Inflammatory macrophage treated with lipopolysaccharide for 1 hour (primary cell): ENCODE measurements around the gene SIRT7.
A peak's percentile ranks its signal among the peaks of the same experiment; 100 is the strongest.

Experiments used
- DNase-seq, 2 donors: peaks; one replicate each; pipeline ENCODE4 v3.0.0-alpha.2; 2020 to 2022

SIRT7 gene

DNA sequence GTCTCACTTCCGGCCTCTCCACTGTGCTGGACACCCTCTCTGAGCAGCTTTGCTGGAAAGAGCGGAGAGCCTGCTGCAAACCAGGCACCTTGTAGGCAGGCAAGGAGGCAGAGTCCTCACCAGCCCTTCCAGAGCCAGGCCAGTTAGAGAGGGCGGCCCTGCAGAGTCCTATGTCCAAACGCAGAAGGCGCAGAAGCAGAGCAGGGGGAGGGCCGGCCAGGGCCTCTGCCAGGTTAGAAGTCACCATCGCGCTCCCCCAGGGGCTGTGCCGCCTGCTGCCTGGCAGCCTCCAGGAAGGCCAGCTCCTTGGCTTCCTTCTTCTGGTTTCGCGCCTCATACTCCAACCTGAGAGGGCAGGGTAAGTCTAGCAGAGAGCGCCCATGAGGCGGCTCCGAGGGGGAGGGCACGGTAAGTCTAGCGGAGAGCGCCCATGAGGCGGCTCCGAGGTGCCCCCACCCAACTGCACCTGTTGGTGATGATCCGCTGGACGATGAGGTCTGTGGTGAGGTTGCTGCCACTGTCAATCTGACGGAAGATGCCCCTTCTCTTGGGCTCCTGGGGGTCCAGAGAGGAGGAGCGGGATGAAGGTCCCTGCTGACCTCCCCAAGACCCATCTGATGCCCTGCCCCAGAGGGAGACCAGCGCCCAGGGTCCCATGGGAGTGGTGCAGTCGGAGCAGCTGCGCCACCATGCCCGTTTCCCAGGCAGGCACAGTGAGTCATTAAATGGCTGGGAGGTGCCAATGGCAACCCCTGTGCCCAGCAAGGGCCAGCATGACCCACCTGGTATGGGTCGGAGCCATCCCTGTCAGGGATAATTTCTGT lies 13.2 kb downstream of the SIRT7 start:
- DNase-seq: no peak

DNA sequence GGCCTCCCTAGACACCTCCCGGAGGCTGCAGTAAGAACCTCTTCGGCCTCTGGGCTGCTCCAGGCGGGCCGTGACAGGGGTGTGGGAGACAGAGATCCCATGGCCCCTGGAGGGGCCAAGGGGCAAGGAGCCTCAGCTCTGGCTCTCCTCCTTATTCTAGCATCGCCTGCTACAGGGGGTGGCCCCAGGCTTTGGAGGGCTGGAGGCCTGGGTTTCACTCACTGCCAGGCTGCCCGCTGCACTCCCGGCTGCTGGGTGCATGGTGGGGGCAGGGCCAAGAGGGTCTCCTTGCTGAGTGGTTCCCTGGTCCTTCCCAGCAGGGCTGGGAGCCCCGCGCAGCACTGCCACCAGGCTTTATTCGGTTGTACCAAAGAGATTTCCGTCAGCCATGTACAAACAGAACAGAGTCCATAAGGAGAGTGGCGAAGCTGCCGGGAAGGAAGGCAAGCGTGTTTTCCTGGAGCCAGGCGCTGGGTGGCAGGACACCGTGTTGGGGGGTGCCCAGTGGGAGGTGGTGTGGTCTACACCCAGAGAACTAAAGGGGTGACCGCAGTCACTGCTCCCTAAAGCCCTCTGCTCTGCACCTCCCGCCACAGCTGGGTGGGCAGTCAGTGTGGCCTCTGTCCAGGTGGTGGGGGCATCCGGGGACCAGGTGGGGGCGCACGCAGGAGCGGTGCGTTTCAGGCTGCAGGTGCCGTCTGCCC lies 13.9 kb downstream of the SIRT7 start:
- DNase-seq: no peak

DNA sequence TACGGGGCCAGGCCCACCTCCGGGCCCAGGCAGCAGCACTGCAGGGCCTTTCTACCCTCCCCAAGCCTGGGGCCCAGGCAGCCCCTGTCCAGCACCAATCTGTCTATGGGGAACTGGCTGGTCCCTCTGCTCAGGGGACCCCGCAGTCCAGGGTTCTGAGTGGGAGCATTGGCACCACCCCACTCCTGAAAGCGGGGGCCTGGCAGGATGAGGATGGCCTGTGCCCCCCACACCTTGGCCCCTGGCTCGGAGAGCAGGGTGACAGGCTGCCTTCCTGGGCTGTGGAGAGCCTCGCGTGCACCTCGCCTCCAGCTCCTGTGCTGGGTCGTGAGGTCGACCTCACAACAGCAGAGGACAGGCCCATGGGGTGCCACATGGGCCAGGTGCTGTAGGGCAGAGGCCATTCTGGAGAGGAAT lies 14.6 kb downstream of the SIRT7 start:
- no peak for DNase-seq

DNA sequence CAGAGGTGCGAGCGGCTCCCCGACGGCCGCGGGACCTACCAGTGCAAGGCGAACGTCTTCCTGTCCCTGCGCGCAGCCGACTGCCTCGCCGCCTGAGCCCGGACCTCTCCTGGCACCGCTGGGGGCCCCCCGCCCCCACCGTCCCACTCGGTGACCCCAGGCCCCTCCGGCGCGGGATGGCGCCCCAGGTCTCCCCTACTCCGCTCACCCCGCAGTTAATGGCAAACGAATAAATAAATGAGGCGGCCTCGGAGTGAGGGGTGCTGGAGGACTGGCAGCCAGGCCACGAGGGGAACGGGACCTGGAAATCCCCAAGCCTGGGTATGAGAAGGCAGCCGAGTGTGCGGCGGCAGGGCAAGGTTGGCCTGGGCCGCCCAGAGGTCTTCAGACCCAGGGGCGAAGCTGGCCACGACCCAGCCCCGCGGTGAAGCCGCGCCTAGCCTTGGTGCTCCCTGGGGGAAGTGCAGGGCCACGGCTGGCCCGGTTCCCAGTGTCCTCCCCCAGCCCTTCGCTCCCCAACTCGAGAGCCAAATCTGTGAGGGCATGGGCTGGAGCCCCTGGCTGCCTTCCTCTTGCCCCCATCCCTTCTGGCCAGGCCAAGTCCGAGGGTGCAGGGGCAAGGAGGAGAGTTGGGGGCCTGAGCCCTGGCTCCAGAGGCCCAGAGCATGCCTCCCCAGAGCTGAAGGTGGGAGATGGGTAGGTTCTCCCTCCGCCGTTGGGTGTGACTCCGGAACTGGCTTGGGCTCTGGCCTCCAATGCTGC lies 15.1 kb downstream of the SIRT7 start:
- DNase-seq: no peak

DNA sequence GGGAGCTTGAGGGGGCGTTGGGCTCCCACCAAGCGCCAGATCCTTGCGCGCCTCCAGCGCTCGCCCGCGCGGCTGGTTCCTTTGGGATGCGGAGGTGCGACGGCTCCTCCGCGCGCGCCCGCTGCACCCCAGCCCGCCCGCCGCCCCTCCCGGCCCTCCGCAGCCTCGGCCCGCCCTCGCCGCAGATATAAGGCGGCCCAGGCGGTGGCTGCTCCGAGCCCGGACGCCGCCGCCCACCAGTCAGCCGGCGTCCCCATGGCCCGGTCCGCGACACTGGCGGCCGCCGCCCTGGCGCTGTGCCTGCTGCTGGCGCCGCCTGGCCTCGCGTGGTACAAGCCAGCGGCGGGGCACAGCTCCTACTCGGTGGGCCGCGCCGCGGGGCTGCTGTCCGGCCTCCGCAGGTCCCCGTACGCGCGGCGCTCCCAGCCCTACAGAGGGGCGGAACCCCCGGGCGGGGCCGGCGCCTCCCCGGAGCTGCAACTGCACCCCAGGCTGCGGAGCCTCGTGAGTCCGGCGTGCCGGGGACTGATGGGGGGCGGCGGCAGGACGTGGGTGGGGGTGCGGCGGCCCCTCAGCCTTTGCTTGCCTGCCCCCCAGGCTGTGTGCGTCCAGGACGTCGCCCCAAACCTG lies 15.8 kb downstream of the SIRT7 start, which contains the start of gene NPB:
NPB (plus strand) TSS at position 216 of the 630 bp plus-strand sequence; CDS start at position 256, 40 bp downstream.
- no peak for DNase-seq

DNA sequence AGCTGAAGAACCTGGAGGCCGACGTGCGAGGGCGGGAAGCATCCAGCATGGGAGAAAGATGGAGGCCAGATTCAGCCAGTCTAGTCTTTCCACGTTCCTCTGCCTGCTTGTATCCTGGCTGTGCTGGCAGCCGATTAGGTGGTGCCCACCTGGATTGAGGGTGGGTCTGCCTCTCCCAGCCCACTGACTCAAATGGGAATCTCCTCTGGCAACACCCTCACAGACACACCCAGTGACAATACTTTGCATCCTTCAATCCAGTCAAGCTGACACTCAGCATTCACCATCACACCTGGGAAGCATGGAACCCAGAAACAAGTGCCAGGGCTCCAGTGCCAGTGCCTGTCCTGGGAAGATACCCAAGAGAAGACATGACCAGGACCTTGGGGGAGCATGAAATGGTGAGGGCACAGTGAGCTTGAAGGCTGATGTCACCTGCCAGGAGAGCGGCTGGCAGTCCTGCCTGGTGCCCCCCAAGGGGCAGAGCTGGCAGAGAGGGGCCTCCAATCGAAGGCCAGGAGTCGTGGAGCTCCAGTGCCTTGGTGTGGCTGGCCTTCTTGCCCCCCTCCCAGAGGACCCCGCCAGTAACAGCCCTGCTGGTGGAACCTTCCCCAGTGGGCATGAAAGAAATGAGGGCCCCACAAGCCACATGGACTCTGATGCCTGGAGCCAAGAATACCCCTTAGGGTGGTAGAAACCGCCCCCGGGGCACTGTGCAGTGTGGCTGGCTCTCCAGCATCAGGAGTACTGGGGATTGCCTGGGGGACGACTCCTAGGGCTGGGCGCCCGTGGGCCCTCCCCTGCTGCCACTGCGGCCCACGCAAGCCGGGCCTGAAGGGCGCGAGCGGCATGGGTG lies 16.6 kb downstream of the SIRT7 start:
- no peak for DNase-seq

DNA sequence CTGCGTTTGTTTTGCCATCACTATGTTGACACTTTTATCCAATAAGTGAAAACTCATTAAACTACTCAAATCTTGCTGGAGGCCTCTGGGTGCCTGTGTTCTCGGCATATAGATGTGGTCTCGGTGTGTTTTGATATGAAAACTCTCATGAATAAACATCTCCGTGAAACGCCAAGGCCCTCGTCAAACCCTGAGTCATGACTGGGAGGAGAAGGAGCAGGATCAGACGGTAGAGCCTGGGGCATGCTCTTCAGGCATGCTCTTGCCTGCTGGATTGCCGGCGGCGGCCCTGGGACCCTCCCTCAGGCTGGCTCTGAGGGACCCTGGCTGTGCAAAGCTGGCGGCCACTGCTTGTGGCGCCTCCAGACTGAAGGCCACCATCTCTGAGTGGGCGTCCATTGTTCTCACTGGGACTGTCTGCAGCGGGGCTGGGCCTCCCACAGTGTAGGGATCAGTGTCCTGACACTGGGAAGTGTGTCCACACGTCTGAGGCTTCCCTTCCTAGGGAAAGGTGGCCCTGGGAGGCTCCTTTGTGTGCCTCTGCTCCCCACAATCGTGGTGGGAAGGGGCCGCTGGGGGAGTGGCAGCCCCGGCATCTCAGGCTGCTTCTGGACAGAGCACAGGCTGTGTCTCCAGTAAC lies 17.7 kb downstream of the SIRT7 start:
- no peak for DNase-seq

DNA sequence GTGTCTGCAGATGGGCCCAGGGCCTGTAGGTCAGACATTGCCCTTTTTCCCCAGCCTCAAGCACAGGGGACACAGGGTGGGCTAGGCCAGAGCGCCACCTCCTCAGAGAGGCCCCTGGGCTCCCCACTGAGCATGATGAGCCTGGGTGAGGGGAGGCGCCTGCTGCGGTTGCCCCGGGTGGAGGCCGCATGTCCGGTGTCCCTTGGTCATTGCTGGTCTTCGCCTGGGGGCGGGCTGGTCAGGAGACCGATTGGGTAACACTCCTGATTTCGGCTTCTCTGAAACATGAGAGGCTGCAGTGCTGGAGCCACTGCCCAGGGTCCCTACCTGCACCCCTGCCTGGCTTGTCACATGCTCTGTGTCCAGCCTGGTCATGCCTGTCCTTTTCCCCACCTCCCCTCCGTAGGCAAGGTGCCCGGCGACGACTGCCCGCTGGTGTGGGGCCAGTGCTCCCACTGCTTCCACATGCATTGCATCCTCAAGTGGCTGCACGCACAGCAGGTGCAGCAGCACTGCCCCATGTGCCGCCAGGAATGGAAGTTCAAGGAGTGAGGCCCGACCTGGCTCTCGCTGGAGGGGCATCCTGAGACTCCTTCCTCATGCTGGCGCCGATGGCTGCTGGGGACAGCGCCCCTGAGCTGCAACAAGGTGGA lies 18.3 kb downstream of the SIRT7 start:
- DNase-seq: no peak

DNA sequence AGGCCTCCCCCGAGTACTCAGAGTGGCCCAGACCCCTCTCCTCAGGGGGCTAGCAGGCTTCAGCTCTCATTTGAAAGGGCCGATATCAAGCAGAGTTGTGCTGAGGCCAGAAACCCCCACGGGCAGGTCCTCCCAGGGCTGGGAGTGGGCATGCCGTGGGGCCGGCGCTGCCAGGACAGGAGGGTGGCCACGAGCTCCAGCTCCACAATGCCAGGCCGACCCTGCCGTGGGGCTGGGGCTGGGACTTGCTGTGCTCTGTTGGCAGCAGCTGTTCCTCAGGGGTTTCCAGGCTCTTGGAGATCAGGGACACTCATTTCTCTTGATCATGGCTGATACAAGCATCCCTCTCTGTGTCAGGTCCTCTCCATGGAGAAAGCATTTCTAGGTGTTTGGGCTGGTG lies 19.1 kb downstream of the SIRT7 start:
- DNase-seq: no peak

DNA sequence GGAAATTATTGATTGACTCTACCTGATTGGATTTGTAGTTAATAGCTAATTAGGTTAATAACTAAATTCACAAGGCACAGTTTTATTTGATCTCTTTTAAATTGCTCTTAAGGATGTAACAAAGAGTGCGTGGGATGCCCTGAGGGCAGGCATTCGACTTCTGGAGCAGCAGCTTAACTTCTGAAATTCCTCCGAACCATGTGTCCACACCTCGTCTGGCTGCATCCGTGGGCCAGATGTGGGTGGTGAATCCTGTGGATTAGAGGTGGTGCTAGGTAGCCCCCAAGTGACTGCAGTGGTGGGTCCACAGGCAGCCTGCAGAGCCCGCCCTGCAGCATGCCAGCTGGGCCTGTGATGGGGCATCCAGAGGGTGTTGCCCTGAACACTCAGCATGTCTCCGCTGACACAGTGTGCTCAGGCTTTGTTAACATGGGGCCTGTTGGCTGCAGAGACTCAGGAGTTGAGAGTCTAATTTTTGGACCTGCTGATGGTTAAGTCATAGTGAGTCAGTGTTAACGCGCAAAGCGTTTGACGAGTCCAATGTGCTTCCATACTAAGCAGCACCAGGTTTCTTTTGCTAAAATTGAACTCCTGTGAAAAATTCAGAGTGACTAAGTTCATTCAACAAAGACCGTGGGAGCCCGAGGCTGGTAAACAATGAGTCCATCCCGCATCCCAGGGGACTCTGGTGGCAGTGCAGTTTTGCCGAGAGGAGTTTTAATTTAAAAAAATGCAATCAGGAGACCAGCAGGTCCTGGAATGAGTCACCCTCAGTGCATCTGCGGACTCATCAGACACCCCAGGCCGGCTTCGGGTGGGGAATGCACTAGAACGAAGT lies 19.7 kb downstream of the SIRT7 start:
- no peak for DNase-seq

DNA sequence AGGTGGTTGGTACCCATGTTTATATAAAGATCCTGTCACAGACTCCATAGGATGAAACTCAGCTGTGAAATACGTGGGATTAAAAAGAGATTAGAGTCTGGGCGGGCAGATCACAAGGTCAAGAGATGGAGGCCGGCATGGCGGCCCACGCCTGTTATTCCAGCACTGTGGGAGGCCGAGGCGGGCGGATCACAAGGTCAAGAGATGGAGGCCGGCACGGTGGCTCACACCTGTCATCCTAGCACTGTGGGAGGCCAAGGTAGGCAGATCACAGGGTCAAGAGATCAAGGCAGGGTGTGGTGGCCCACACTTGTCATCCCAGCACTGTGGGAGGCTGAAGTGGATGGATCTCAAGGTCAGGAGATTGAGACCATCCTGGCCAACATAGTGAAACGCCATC lies 22.6 kb downstream of the SIRT7 start:
- DNase-seq: no peak

DNA sequence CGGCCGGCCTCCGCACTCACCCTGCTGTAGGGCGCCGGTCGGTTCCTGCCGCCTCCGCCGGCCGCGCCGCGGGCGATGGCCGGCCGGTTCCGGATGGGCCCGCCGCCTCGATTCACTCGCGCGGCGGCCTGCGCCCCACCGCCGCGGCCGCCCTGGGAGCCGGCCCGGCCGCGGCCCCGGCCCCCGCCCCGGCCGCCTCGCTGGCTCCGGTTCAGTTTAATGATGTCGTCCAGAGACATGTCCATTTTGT lies 26.7 kb downstream of the SIRT7 start:
- DNase-seq: no peak

DNA sequence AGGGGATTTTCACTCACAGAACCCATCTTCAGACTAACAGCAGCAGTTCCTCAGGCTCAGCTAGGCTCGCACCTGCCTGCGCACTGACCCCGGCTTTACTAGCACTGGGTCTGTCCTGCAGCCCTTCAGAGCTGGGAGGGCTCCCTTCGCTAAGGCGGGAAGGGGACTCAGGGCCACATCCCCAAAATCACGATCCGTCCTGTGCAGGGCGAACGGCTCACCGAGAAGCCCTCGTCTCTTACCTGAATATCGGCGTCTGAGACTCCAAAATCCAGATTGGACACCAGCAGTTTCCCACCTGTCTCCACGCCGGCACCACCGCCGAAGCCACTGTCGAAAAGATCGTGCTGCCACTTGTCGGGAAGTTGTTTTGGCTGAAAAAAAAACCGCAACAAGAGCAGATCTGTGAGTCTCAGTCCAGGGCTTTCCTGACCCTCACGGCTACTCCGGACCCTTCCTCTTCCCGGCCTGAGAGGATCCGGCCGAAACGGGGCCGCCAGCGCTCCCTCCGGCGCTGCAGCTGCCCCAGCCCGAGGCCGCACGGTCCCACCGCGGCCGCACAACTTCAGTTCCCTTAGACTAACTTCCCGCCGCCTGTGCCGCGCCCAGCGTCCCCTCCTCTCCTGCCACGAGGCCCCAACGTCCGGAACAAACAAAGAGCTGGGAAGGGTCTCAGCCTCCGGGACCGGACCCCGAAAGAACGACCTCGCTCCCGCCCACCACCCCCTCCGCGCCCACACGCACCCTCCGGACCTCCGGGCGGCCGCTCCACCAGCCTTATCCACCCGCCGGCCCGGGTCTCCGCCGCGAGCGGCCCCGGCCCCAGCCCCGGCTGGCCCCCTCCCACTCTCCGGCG lies 27.3 kb downstream of the SIRT7 start:
- peak in 1 of 2 donors; percentile 42 for DNase-seq

DNA sequence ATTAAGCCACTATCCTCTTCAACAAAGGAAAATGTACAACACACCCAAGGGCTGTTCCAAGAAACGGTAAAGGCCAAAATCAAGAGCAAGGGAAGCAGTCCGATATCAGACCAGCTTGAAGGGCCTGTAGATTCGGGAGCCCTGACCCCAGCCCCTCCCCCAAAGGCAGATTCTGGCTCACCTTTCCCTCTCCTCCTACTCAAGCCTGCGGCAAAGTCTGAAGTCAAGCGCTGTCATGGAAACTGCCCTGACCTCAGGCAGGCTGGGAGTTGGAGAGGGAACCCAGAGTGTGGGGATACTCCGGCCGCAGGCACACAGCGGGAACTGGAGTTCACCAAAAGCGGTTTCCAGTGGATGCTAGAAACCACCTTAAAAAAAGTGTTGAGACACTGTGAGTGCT lies 28.4 kb downstream of the SIRT7 start:
- no peak for DNase-seq

DNA sequence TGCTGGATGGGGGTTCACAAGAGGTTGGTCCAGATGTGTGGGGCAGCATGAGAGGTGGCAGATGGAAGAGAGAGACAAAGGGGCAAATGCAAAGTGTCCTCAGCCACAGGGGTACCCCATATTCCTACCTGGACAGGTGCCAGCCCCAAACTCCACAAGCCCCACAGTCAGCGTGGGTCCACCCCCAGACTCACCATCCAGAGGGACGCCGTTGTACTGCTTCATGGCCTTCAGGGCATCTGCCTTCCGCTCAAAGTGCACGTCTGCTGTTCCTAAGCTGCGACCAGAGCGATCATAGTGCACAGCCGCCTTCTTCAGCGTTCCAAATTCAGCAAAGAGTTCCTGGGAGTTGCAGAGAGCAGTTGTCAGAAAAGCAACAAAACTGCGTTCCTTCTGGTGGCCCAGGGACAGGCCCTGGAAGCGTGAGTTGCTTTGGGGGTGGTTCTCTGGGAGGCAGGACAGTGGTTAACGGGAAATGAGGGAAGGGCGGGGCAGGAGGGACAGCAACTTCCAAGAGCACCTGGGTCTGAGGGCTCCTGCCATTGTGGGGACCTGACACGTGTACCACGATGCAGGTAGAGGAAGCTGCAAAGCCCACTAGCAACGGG lies 28.9 kb downstream of the SIRT7 start:
- DNase-seq: no peak

DNA sequence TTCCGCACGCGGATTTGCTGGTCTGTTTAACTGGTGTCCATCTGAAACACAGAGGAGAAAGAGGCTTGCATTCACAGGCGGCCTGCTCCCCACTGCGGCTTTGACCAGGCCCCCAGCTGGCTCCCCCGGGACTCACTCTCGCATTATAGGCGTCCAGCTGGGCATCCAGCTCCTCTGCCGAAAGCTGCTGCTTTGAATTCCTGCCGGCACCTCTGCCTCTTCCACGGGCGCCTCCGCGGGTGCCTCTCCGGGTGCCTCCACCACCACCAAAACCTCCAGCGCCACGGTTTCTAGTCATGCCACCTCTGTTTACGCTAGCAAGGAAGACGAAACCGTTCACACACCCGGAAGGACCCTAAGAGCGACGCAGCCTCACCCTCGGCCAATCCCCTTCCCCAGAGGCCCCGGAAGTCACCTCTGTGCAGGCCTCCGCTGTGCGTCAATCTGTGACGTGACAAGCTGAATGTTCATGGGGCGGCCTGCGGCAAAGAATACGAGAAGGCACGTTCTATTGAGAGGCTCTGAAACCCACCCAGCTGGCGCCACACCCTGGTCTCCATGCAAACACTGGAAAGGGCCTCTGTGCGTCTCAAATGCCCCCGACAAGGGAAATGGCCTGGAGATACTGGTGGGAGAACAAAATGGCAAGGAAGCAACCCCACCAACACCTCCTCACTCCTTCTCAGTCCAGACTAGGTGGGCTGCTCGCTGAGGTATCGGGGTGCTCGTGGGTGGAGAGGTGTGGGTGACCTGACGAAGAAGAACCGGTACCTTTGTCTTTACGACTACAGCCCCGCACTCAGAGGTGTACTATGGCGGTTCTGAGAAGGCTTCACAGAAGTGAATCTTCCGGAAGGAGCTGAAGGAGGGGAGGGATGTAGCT lies 29.6 kb downstream of the SIRT7 start:
- DNase-seq: no peak

DNA sequence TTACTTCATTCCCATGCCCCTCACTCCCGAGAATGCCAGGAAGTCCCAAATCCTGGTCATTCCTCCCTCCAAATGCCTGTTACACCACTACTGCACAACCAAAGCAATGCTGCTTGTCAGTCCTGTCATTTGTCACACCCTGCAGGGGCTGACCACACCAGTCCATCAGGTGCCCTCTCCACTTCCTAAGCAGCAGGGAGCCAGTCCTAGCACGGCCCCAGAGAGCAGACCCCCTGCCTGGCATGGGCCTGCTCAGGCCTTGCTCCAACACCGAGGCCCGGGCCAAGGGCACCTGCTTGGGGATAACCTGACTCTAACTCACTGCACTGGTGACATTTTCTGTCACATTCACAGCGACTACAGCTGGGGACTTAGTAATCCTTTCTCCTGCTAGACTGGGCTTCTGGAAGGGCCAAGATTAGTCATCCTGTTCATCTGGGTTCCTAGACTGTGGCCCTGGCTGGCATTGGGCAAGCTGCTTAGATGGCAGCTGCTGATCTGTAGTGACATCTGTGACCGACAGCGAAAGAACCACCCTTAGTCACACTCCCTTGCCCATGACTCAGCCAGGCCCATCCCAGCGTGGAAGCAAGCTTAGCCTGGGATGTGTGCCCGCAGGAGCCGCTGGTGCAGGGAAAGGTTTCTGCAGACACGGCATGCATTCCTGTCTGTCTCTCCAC lies 32.0 kb downstream of the SIRT7 start:
- no peak for DNase-seq
